ENCODE measurements around the gene SPATA13.

The SPATA13 gene

GRCh38 chr13:24271601-24272451 is 111.3 kb downstream of the SPATA13 start:
- FAIRE-seq (peak; percentile 95), DNase-seq (ENCODE audit: extremely low spot score, insufficient read length, low read depth) (peak; percentile 35)

- DNase-seq (ENCODE audit: extremely low spot score, insufficient read length, low read depth) (no peak), FAIRE-seq (peak; percentile 41)
Measured at GRCh38 chr13:24272452-24273161, 112.1 kb downstream of the SPATA13 start.

- FAIRE-seq: peak; percentile 5
- DNase-seq (ENCODE audit: extremely low spot score, insufficient read length, low read depth): no peak
Measured at GRCh38 chr13:24273926-24274325, 113.4 kb downstream of the SPATA13 start.

GRCh38 chr13:24274452-24275021 is 114.0 kb downstream of the SPATA13 start:
- FAIRE-seq (peak; percentile 97), DNase-seq (ENCODE audit: extremely low spot score, insufficient read length, low read depth) (peak; percentile 67)

GRCh38 chr13:24275041-24275440 is 114.5 kb downstream of the SPATA13 start:
- no peak for FAIRE-seq
- no peak for DNase-seq (ENCODE audit: extremely low spot score, insufficient read length, low read depth)

GRCh38 chr13:24276306-24276705 is 115.8 kb downstream of the SPATA13 start:
- FAIRE-seq (peak; percentile 88), DNase-seq (ENCODE audit: extremely low spot score, insufficient read length, low read depth) (no peak)

- DNase-seq (ENCODE audit: extremely low spot score, insufficient read length, low read depth) (no peak), FAIRE-seq (no peak)
Measured at GRCh38 chr13:24276861-24277260, 116.3 kb downstream of the SPATA13 start.

GRCh38 chr13:24277761-24278160 is 117.2 kb downstream of the SPATA13 start:
- DNase-seq (ENCODE audit: extremely low spot score, insufficient read length, low read depth): no peak
- no peak for FAIRE-seq

- FAIRE-seq: no peak
Measured at GRCh38 chr13:24279327-24280110, 119.0 kb downstream of the SPATA13 start.

GRCh38 chr13:24280720-24281119 is 120.2 kb downstream of the SPATA13 start:
- FAIRE-seq (peak; percentile 79), DNase-seq (ENCODE audit: extremely low spot score, insufficient read length, low read depth) (peak; percentile 26)

More at GRCh38 chr13:24279327-24280110, 119.0 kb downstream of the SPATA13 start:
- DNase-seq (ENCODE audit: extremely low spot score, insufficient read length, low read depth): no peak

- DNase-seq (ENCODE audit: extremely low spot score, insufficient read length, low read depth) (no peak), FAIRE-seq (no peak)
Measured at GRCh38 chr13:24281188-24282008, 120.9 kb downstream of the SPATA13 start.

- FAIRE-seq: no peak
- no peak for DNase-seq (ENCODE audit: extremely low spot score, insufficient read length, low read depth)
Measured at GRCh38 chr13:24282256-24282655, 121.7 kb downstream of the SPATA13 start.

GRCh38 chr13:24284889-24285565 is 124.5 kb downstream of the SPATA13 start:
- FAIRE-seq: no peak
- DNase-seq (ENCODE audit: extremely low spot score, insufficient read length, low read depth): no peak

GRCh38 chr13:24286624-24287023 is 126.1 kb downstream of the SPATA13 start:
- FAIRE-seq (no peak), DNase-seq (ENCODE audit: extremely low spot score, insufficient read length, low read depth) (no peak)

- DNase-seq (ENCODE audit: extremely low spot score, insufficient read length, low read depth) (no peak), FAIRE-seq (no peak)
Measured at GRCh38 chr13:24287748-24288287, 127.3 kb downstream of the SPATA13 start.

GRCh38 chr13:24288870-24289269 is 128.3 kb downstream of the SPATA13 start:
- FAIRE-seq: no peak
- DNase-seq (ENCODE audit: extremely low spot score, insufficient read length, low read depth): no peak

GRCh38 chr13:24290280-24290932 is 129.9 kb downstream of the SPATA13 start:
- FAIRE-seq (no peak), DNase-seq (ENCODE audit: extremely low spot score, insufficient read length, low read depth) (no peak)

GRCh38 chr13:24292481-24292880 is 132.0 kb downstream of the SPATA13 start:
- DNase-seq (ENCODE audit: extremely low spot score, insufficient read length, low read depth) (no peak), FAIRE-seq (no peak)

Measured in GM18507 (cell line).